Retina (tissue), 1 donor: ENCODE measurements around the gene KRTAP10-5.
A peak's percentile ranks its signal among the peaks of the same experiment; 100 is the strongest.
"Not testable (repeated sequence)": the region's sequence is repeated elsewhere in the genome, so short reads cannot be mapped to it uniquely, and the experiment has no call there.

ENCODE experiments used
- DNase-seq: peaks from one replicate; pipeline ENCODE4 v3.0.0-alpha.2; 2016

The KRTAP10-5 gene

DNA sequence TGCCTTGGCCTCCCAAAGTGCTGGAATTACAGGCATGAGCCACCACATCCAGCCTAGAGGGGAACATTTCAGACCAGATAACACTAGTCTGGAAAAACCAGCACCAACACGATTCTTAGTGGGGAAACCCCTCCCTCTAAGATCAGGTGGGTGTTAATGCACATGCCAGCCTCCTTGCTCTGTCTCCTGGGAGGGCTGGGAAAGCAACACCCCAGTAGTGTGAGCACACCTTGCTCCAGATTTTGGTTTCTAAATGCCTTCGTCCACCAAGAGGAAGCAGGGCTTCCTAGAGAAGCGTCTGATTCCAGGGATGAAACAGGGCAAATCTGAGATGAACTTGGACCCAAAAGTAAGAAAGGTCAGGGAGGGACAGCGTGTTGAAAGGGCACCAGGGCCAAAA is 9.1 kb downstream of the KRTAP10-5 start:
- DNase-seq, result no peak

- DNase-seq, result no peak
Measured at GRCh38 chr21:44569861-44570517, 10.4 kb downstream of the KRTAP10-5 start.

DNA sequence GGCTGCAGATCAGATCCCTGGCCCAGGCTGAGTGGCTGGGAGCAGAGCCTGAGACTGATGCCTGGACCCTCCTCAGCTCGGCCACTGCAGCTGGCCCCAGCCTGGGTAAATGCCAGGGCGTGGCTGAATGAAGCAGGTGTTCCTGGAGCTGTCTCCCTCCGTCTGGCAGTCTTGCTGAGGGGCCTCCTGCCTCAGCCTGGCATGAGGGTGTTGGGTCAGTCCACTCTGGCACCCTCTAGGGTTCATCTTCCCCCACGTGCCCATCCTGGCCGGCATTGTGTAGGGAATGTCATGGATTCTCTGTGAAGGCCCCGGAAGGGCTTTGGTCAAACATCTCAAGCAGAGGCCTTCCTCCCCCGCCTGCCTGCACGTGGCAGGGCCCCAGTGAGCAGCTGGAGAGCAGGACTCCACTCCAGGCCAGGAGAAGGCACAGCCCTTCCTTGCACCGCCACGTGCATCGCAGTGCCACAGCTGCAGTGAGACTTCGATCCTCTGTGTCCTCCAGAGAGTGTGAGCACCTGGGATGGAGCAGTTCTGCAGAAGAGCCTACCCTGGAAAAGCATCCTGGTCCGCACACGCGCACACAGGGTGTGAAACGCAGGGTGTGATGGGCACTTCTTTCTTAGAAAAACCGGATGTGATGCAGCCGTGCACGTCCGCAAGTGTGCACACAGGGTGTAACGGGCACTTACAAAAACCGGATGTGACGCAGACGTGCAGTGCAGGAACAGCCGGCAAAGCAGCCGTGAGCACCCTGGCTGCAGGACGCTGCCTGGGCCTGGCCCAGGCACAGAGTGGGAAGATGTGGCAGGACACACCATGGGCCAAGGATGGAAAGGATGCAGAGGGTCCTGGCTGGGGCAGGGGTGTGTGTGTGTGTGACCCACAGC is 11.5 kb downstream of the KRTAP10-5 start:
- DNase-seq, result no peak

- no peak for DNase-seq
Measured at GRCh38 chr21:44568261-44568660, 12.1 kb downstream of the KRTAP10-5 start.

DNA sequence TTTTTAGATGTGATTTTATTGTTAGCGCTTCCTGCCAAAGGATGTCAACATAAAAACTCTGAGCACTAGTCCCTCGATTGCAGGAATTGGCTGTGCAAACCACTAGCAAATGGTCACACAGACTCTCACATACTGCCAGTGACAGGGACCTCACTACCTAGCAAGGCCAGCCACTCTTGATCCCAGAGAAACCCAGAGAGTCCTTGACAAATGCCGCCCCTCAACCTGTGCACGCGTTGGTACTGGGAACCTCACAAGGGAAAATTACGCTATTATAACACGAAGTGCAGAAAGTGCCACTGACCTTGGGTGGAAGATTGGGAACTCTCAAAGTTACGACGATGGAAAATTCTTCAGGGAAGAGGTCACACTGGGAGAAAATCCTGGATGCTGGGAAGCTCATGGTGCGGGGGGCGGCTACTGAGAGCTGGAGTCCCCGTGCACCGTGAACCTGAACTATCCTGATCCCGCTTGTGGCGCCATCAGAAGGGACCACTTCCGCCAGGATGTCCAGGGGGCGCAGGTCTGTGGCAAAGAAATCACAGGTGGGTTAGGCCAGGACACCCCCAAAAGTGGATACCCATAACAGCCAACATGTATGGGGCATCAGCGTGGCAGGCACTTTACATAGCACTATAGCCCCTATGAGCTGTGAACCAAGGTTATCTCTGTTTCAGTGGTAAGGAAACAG is 12.8 kb downstream of the KRTAP10-5 start:
- DNase-seq, result no peak

DNA sequence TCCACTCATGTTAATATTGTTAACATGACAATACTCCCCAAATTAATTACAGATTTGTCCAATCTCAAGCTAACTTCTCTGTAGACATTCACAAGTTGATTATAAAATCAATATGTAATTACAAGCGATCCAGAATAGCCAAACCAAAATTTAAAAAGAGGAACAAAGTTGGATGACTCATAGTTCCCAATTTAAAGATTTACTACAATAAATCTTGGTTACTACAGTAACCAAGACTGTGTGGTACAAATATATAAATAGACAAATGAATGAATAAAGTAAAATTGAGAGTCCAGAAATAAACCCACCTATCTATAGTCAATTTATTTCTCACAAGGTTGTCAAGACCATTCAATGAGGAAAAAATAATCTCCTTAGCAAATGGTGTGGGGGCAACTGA is 14.0 kb downstream of the KRTAP10-5 start:
- DNase-seq, result no peak

GRCh38 chr21:44564886-44565598 is 15.4 kb downstream of the KRTAP10-5 start:
- DNase-seq, result no peak

- no peak for DNase-seq
Measured at GRCh38 chr21:44564099-44564498, 16.3 kb downstream of the KRTAP10-5 start.

DNA sequence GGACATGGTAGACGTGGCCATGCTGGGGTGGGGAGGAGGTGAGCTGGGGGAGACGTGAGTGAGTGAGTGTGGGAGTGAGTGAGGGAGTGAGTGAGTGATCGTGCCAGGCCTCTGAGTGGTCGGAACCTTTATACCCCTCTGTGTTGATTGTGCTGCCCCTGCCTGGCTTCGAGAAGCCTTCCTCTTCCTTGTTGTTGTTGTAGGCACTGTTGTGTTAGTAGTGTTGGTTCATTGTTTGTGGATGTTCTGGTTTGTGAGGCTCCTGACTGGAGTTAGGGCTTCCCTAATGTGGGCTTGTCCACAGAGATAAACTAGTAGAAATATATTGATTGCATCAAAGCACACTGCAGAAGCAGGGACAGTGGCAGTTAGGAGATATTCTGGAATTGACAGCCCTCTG is 21.7 kb downstream of the KRTAP10-5 start, which contains the start of gene KRTAP10-3:
Gene KRTAP10-3, minus strand, starts transcription at position 101 of the 400 bp plus-strand sequence. Its CDS starts 80 bp downstream, at position 21.
- no peak for DNase-seq

DNA sequence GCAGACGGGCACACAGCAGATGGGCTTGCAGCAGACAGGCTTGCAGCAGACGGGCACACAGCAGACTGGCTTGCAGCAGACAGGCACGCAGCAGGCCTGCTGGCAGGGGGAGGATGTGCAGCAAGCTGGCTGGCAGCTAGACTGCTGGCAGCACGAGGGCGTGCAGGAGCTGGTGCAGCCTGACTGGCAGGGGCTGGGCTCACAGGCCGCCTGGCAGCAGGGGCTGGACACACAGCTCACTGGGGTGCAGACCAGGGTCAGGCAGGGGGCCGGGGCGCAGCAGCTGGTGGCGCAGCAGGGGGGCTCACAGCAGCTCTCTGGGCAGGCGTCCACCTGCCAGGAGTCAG is 22.1 kb downstream of the KRTAP10-5 start:
- not testable (repeated sequence) for DNase-seq

GRCh38 chr21:44557491-44558328 is 22.7 kb downstream of the KRTAP10-5 start:
- peak; percentile 47 for DNase-seq

GRCh38 chr21:44556879-44557278 is 23.5 kb downstream of the KRTAP10-5 start:
- DNase-seq, result no peak

DNA sequence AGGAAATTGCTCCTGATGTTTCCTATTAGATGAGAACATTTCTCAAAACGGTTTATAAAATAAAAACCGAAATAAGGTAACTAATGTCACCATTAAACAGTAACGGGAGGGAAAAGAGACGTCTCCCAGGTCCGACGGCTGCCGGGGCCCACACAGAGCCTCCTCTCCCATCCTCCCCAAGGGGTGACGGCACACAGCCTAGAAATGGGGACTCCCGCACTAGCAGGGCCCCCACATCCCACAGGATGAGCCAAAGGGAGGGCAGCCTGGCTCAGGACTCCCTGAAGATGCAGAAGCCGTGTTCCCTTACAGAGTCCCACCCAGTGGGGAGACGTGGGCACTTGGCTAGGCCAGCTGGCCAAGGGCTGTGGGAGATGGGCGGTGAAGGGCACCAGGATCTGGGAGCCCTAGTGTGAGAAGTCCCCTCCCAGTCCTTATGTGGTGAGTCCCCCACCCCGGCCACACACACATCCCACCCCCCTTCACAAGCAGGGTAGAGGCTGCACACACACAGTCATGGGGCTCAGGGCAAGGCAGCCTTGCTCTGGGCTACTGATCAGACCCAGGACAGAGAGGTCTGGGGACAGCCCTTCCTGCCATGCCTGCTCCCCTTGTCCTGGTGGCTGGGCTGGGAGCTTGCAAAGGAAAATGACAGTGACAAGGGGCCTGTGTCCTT is 25.1 kb downstream of the KRTAP10-5 start:
- DNase-seq, result no peak

GRCh38 chr21:44552681-44553080 is 27.7 kb downstream of the KRTAP10-5 start:
- DNase-seq, result no peak

DNA sequence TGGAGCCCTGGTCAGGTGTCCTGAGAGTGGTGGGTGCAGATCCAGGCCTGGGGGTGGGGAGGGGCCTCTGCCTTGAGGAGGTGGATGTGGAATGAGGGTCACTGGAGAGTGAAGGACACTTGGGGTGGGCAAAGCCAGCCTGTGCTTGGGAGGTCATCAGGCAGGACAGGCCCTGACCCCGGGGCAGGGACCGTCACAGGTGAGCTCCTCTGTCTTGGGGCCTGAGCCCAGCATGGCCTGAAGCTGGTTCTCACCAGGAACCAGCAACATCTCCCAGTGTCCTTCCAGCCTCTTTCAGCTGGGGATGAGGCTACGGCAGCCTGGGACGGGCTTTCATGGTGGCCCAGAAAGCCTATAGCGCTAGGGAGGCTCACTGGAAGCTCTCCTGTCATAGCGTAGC is 28.3 kb downstream of the KRTAP10-5 start:
- DNase-seq, result no peak

DNA sequence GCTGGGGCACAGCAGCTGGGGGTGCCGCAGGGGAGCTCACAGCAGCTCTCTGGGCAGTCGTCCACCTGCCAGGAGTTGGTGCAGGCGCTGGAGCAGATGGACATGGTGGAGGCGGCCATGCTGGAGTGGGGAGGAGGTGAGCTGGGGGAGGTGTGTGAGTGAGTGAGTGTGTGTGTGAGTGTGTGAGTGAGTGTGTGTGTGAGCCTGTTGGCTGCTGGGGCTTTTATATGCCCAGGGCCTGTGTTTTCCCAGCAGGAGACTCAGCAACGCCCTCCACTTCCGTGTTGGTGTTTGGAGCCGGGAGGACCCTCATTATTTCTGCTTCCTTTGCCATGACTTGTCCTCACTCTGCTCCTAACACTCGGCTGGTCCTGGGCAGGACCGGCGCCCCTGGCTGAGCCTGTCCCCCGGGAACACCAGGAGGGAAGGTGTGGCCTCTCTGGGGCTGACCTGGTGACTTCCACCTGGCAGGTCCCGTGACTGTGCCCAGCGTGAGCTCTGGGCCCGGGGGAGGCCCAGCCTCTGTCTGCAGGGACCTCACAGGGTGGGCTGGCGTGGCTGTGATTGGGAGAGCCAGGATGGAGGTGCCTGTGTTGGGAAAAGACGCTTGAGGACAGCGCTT is 29.0 kb downstream of the KRTAP10-5 start, which contains the start of gene KRTAP10-2:
Gene KRTAP10-2, minus strand, starts transcription at position 166 of the 622 bp plus-strand sequence. Its CDS starts 47 bp downstream, at position 119.
- no peak for DNase-seq

- no peak for DNase-seq
Measured at GRCh38 chr21:44550807-44551206, 29.6 kb downstream of the KRTAP10-5 start.

GRCh38 chr21:44550285-44550684 is 30.1 kb downstream of the KRTAP10-5 start:
- DNase-seq, result not testable (repeated sequence)

DNA sequence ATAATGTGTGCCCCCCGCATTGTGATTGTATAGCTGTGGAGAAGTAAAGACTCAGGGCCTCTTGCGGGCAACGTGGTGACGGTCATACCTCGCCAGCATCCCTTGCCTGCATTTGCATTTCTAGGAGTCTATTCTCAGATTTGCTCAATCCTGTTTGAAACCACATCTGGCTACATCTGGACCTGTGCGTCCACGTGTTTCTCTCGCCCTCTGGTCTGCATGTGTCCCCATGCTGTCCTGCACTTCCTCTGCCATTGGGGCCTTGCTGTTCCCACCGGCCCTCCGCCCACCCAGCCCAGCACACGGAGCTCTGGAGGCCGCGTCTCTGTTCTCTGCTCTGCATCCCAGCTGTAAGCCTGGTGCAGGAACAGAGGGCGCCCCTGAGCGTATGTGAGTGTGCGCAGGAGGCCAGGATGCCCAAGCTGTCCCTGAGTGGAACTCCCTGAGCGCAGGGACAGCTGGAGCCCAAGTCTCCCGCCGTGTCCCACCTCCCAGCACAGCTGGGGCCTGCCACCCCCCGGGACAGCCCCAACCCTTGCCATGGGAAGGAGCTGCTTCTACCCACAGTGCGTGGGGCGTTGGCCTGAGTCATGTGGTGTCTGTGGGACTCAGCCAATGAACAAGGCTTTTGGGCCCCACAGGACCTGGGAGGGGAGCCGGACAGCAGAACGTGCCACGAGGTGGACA is 30.7 kb downstream of the KRTAP10-5 start:
- DNase-seq, result no peak

GRCh38 chr21:44548922-44549321 is 31.5 kb downstream of the KRTAP10-5 start:
- no peak for DNase-seq
